ELR (cell line): Measurements from ENCODE around the gene PAGE2B.
"Not testable (repeated sequence)": the region's sequence is repeated elsewhere in the genome, so short reads cannot be mapped to it uniquely, and the experiment has no call there.

Experiments
- DNase-seq: peaks from one replicate; pipeline ENCODE4 v3.0.0-alpha.2; 2015; ENCODE audit warnings: low read depth

PAGE2B gene

GRCh38 chrX:55109306-55109705 lies 34.5 kb downstream of the PAGE2B start:
- DNase-seq, result no peak

GRCh38 chrX:55111578-55112254 lies 36.9 kb downstream of the PAGE2B start:
- DNase-seq, result no peak

- not testable (repeated sequence) for DNase-seq
These were observed 41.8 kb downstream of the PAGE2B start for GRCh38 chrX:55116589-55116988.

GRCh38 chrX:55118574-55118973 lies 43.7 kb downstream of the PAGE2B start:
- no peak for DNase-seq

- no peak for DNase-seq
These were observed 44.4 kb downstream of the PAGE2B start for GRCh38 chrX:55119271-55119670.

- DNase-seq, result peak; percentile 38
These were observed 44.9 kb downstream of the PAGE2B start for GRCh38 chrX:55119712-55120111.

- DNase-seq, result no peak
These were observed 46.0 kb downstream of the PAGE2B start for GRCh38 chrX:55120761-55121358.

GRCh38 chrX:55123900-55124299 lies 49.1 kb downstream of the PAGE2B start:
- no peak for DNase-seq

- peak; percentile 18 for DNase-seq
These were observed 52.9 kb downstream of the PAGE2B start for GRCh38 chrX:55127692-55128091.
